NOMO-1 (cell line): ENCODE data around the gene ROBO2.

Source experiments
- DNase-seq, 2 experiments: peaks; one replicate each; lab custom pipeline; 2025; ENCODE audit not compliant: unreplicated experiment in 2 of 2; lab: John Stamatoyannopoulos, UW

Gene ROBO2

GRCh38 chr3:77626157-77626556 is 586.3 kb downstream of the ROBO2 start:
- no peak for DNase-seq

GRCh38 chr3:77648214-77648613 is 608.3 kb downstream of the ROBO2 start:
- no peak for DNase-seq

DNA sequence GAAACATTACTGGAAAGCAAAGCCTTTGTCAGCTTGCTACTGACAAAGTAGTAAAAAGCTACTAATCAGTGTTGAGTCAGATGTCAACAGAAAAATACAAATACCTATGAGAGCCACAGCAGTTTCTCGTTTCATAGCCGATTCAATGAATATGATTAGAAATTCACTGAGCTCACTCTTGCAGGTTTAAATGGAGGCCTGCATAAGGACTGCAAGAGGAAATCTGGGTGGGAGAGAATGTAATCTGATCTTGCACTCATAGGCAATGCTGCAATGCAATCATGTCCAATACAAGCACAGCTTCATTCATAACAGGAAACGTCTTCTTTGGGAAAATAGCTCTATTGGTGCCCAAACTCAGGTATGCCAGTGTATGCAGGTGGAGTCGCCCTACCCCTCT is 608.8 kb downstream of the ROBO2 start:
- no peak for DNase-seq

GRCh38 chr3:77652624-77653023 is 612.7 kb downstream of the ROBO2 start:
- DNase-seq, result no peak

DNA sequence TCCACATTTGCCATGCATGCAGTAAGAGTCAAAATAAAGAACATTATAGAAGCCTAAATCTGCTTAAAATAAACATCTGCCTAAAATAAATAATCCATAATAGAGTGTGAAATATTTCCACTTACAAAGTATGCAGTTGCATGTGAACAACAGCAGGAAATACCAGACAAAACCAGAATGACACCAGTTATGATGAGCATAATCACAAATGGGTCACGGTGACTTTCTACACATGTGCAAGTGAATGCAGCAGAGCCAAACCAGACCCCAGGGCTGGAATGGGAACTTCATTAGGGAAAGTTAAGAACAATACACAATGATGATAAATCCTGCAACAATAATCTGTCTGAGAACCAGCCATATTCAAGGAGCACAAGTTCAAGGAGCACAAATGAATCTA is 615.5 kb downstream of the ROBO2 start:
- no peak for DNase-seq

DNA sequence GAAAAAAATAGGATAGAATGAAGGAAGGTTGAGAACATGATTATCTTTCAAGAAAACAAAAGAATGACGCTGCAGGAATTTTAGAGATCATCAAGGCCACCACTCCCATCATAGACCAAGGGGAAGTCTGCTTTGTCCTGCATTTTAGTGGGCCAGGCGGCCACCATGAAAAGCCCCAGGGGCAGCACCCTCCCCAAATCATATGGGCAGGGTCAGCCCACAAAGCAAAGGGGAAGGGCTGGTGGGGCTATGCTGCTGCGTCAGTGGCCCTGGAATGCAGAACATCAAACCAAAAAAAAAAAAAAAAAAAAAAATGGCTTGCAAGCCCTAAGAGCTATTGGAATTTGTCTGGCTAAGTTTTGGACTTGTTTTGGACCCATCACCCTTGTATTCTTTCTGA is 620.8 kb downstream of the ROBO2 start:
- no peak for DNase-seq

DNA sequence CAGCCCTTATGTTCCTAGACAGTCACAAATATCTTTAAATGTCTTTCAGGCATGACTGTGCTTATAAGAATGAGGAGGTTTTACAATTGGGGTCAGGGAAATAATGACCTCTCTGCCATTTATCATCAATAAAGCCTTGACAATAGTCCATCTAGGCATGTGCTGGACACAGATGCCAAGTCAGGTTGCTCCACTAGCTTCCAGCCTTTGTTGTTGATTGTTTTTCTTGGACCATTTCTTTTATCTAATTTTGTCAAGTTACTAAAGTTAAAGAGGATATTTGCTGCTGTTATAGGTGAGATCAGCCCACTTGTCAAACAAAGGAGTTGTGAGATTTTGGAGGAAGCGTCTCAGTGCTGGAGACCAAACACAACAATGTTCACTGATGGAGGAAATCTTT is 628.0 kb downstream of the ROBO2 start:
- DNase-seq, result no peak

- DNase-seq, result no peak
Observed at GRCh38 chr3:77668376-77668775, 628.5 kb downstream of the ROBO2 start.

- DNase-seq, result no peak
Observed at GRCh38 chr3:77672016-77672415, 632.1 kb downstream of the ROBO2 start.

- DNase-seq, result no peak
Observed at GRCh38 chr3:77682162-77682561, 642.3 kb downstream of the ROBO2 start.

DNA sequence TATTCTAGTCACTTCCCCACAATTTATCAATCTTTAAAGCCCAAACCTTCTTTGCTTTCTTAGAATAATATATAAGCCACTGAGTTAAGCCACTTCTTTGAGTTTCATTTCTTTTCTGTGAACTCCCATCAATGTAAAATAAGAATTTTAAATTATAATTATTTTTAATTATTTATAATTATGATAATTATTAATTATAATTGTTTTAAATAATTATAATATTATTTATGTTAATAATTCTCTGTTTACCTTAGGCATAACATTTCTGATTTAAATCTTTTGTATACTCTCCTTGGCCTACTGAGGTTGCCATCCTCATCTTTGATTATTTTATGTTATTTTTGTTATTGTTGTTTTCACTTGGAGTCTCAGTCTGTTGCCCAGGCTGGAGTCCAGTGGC is 644.2 kb downstream of the ROBO2 start:
- DNase-seq, result no peak

- DNase-seq, result no peak
Observed at GRCh38 chr3:77685713-77686112, 645.8 kb downstream of the ROBO2 start.

- DNase-seq, result no peak
Observed at GRCh38 chr3:77686560-77686959, 646.7 kb downstream of the ROBO2 start.

- no peak for DNase-seq
Observed at GRCh38 chr3:77687545-77687944, 647.6 kb downstream of the ROBO2 start.

DNA sequence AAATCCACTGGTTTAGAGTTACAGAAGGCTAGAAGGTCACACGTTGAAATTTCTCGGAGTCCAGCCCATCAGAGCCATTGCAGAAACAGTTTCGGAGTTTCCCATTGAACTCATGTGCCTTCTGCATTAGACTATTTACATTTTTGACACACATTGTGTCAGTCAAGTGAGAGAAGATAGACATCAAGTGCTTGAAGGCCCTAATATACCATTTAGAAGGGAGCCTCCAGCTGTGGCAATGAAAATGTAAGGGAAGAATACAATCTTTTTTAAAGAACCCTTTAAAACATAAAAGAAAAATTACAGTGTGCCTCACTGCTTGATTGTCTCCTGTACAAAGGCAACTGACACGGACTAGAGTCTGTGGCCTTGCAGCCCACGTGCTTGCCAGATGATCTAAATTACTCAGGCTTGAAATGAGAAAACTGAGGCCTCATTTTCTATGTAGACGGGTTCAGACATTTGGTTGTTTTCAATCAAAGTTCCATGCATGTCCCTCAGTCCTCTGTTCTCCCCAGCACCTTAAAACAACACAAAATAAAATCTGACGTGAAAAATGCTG is 650.5 kb downstream of the ROBO2 start:
- DNase-seq, result no peak

DNA sequence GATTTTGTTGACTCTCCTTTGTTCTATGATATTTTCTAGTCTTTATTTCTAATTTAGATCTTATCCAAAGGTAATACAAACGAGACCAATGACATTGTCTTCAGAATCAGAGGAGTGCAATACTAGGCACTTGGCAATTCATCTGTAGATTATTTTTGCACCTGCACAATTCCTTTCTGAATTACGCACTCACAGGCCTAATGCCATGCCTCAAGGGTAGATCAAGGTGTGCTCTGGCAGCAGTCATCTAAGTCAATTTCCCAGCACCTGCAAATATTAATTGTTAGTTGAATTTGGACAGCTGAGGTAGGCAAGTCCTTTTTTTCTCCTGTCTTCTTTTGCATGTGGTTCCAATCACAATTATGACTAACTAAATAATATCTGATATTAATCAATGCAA is 653.2 kb downstream of the ROBO2 start:
- no peak for DNase-seq

DNA sequence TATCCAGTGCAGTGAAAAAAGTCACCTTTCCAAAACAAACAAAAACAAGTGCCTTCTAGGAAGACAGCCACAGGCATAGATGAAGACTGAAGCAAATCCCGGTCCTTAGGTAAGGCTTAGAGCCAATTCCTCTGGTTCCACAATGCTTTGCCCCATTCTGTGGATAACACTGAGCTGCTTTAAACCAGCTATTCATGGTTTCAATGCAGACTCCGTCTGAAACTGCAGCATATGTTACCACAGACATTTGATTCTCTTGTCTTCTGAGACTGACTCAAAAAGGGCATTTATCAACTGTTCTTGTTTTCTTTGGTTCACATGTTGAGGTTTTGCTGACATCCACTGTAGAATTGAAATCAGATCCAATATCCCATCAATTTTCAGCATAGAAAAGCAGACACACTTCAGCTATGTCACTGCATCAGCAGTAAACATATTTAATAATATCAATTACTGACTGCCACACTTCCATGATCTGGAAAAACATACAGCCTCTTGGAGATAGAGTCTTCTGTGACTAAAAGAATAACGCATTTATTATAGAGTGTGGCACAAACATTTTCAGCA is 659.3 kb downstream of the ROBO2 start:
- no peak for DNase-seq
